Left lobe of liver (tissue), 2 donors: Measurements from ENCODE around the gene MYOZ2. TPM values are rescaled to one million over a fixed set of nuclear protein-coding genes. Genes with fewer than 3 reads are reported as not detected.

Source experiments
- ATAC-seq: fragments of 200-7000 bp; cut with Tn5 transposase; one replicate; pipeline ENCODE4 v1.9.1; 2020; ENCODE audit warnings: mild to moderate bottlenecking, moderate library complexity
- DNase-seq: peaks from one replicate; pipeline ENCODE4 v3.0.0-alpha.2; 2020; ENCODE audit warnings: low spot score
- total RNA-seq: library from RNA; stranded (reverse); gene quantifications from one replicate; pipeline ENCODE4 v1.2.1, GENCODE V29; 2021
- donor health status: DM: no; HTN: no; CAD: no; lungs with moderate emphysema.
- donor health status: DM: no; HTN: yes; CAD: no.

Gene MYOZ2
- total RNA-seq, result not detected

DNA sequence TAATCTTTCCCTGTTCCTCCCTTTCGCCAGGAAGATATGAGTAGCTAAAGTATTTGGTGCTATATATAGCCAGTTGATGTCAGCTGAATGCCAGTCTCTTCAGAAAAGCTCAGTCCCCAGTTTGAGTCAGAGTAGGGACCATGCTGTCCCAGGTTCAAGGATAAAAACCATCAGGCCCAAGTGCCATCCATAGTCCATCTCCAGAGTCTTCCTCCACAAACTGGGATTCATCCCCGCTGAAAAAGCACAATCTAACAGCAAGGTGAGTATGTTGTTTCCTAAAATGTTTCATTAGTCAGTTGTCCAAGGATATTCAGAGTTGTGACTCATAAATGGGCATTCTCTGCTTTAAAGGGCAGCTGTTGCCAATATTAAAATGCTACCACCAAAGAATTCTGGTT is at the start of gene MYOZ2:
Gene MYOZ2, plus strand, starts transcription at position 112 of the 401 bp plus-strand sequence. CDS start 694 bp downstream, outside the sequence.
- no peak for ATAC-seq
- DNase-seq, result no peak

DNA sequence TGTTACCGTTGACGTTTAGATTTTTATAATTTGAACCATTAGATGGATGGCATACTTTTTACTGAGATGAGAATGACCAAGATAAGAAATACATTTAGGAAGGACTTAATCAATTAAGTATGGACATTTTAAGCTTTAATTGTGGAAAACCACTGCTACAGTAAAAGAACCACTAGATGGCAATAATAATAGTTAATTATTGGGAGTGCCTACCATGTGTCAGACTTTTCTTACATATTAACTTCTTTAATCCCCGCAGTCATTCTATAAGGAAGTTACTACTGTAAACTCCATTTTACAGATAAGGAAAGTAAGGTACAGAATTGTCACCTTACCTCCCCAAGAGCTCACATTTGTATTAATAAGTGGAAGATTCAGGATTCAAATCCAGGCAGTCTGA is 48.5 kb upstream of the MYOZ2 start:
- no peak for DNase-seq
- ATAC-seq, result no peak

DNA sequence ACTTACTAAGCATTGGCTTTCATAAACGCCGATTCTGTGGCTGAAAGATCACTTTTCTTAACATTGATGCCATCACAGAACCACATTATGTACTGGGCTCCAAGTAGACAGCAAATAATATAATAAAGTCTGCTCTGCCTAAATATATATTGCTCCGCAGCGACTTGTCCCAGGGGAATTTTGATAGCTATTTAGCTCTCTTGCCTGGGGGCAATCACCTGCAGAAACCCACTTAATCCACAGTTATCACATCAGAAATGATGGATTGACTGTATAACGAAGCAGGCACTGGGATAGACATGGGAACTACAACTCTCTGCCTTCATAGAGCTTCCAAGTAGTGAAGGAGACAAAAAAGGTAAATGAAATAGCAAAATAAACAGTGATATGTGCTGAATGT is 48.0 kb upstream of the MYOZ2 start:
- ATAC-seq (no peak), DNase-seq (no peak)

DNA sequence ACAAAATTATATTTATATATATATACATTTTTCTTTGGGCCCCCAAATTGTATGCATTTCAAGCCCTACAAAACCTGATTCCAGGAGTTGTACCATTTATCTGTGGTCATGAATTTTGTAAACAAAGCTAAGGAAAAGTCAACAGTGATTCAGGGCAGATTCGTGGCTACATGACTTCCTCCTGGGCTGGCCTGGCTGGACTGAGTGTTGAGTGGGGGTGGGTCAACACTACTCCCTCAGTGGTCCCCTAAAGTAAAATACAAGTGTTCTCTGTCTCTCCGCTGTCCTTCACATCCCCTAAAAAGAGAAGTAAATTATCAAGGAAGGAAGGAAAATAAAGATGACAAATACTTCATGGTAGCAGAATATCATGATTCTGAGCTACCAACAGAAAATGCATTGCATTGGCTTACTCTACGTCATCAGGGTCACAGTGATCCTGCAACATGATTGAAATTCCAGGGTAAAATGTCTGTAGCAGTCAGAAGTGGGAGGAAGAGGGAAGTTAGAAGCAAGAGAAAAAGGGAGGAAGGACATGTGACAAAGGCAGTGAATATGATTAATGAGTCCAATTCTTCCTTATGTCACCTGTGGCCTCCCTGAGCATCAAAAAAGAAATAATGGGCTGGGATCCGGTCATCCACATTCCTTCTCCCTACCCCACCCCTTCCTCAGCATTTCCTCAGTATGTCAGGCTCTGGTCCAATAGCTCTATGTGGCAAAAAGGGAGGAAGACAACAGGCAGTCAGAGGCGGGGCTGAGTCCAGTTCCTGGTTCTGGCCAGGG is 42.4 kb upstream of the MYOZ2 start:
- ATAC-seq (no peak), DNase-seq (no peak)

DNA sequence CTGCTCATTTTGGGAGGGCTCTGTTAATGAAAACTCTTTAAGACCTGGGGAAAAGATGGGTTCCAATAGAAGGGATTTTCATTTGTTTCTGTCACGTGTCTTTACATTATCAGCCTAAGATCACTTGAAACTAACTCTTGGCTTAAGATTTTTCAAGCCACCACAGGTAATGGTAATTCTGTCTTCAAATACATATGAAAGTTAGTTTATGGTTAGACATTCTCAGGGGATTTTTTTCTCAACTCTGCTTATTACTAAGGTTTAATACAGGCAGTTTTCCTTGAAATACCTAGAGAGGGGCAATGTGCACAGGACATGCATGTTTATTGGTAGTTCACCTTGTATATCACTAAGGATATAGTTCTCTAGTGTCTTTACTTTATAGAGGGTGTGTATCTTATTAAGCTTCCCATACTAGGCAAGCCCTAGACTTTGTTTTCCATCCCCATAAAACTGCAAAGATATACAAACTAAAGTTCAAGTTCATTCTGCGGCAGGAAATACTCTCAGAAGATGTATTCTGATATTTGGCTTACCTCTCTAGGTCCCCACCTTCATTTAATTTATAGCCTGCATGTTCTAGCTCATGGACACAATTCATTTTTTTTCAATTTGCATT is 38.2 kb upstream of the MYOZ2 start:
- DNase-seq (no peak), ATAC-seq (no peak)

DNA sequence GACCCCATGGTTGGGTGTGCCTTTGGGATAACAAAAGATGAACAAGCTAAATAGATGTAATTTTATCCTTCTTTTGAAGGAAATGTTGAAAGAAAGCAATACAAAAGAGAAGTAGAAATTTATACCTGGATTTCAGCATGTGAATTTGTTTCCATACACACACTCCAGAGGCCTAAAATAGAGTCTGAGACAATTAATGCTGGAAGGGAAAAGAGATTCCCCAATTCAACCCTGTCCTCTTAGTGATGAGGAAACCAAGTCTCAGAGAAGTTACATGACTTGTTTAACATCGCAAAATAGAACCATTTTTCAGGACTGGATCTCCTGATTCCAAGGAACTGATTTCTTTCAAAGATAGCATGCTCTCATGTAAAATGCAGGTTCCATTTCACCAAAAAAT is 37.3 kb upstream of the MYOZ2 start:
- DNase-seq, result no peak
- no peak for ATAC-seq

DNA sequence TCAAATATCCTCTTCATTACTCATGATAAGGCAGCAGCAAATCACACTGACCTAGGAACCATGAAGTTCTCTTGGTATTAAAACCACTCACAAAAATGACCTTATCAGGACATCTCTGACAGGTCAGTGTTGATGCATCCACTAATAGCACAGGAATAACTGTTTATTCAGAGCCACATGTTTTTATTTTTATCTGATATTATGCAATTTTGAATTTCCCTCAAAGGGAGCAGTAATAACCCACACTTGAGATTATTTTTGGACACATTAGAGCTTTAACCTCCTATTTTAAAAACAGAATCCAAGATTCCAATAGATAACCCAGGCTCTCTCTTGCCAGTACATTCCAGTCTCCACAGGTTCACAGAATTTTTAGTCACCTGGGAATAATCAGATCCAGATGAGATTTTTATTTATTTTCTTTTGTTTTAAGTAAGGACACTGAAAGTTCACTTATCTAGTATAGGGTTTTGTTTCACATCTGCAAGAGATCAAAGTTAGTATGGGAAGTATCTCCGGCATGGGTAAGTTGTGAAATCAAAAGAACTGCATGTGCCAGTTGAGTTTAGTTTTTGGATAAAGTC is 36.3 kb upstream of the MYOZ2 start:
- no peak for ATAC-seq
- no peak for DNase-seq

DNA sequence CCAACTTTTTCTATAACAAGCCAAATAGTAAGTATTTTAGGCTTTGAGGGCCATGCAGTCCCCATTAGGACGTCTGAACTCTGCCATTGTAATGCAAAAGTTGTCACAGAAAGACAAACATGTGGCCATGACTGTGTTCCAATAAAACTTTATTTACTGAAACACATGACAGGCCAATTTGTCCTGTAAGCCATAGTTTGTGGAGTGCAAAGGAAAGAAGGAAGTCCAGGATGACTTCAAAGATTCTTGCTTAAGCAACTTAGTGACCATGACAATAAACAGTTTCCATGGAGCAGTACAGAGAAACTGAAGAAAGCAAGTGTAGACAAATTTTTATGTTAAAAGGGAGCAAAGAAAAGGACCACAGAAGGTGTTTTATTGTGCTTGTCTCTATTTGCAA is 35.0 kb upstream of the MYOZ2 start:
- ATAC-seq (no peak), DNase-seq (no peak)

DNA sequence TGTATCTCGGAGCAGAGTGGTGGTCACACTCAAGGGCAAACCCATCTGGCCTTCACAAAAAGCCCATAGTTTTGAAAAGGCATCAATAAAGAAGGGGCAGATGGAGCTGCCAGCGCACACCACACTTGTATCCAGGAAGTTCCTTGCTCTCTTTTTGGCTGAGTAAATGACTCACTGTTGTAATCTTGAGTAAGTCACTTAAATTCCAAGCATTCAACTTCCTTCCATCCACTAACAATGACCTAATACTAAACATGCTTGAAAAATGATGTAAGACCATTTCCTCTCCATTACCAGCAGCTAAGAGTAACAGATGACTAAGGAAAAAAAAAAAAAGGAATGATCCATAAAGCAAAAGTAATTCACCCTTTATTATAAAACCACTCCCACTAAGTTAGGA is 32.4 kb upstream of the MYOZ2 start:
- no peak for DNase-seq
- ATAC-seq, result peak; percentile 31

DNA sequence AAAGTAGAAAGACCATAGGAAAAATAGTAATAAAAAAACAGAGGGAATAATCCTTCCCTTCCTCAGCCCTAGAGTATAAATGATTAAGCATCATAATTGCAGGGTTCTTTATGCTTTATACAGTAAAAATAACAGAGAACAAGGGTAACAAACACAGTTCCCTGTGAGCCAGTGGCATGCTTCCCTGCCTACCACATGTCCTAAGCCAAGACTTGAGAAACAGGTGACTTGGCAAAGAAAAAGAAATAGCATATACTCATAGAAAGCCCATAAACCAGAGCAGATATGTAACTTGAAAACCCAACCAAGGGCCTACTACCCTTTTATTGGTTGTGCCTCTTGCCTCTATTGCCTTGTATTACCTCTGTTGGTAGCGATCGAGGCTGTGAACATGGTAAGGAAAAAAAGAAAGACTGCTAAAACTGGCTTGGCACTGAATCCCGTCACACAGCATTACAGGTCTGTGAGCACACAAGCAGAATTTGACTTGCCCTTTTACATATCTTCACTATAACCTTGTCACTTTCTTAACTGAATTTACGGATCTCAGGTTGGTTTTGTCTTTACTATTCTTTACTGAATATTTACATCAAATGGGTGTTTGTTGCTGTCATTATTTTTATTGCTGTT is 30.9 kb upstream of the MYOZ2 start:
- no peak for DNase-seq
- no peak for ATAC-seq

DNA sequence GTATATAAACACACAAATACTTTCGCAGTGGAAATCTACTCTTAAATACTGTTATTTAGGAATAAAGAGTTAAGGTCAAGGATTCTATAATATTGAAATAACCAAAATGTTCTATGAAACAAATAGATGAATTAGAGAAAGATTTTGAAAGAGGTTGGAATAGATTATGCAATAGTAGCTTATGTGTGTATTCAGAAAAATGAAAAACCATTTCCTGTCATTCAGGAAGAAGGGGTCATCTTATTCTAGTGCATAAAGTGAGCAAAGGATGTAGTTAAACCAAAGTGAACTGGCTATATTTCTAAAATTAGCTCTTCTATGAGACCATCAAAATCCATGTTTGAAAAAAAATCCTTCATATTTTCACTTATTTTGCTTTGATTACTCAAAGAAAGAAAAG is 30.0 kb upstream of the MYOZ2 start:
- no peak for ATAC-seq
- no peak for DNase-seq

DNA sequence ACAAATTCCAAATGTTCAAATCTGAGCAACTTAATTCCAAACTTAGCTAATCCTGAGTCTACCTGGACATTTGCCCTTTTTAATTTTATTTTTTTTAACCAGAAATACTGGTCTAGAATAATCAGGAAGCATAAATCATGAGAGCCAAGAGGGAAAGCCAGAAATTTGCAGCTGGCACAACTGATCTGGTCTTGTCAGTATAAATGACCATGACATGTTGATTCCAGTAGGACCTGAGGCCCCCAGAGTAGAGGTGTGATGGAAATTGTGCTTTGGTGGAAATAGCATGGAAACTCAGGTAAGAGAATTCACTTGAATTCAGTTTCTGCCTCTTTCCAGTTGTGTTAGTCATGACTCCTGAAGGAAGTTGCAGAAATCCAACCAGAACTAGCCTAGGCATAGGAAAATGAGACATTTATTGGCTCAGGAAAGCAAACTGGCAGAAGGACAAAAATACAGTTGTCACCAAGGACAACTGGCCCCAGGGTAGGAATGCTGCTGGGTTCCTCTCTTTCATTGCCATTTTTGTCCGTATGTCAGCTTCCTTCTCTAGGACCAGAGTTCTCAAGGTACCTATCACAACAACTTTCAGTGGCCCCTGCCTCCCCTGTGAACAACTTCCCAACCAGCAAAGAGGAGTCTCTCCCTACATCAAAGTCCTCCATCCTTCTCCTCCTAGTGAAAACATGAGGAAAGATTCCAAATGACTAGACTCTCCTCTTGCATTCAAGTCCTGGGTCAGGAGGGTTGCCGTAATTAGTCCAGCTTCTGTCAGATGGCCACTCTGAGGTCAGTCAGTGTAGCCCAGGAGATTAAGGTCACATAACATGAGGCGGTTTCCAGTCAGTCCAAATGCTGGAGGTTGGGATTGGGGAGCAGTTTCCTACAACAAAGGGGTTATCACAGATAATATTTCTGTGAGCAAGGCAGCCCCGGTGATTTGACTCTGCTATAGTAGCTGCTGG is 29.3 kb upstream of the MYOZ2 start:
- ATAC-seq, result no peak

DNA sequence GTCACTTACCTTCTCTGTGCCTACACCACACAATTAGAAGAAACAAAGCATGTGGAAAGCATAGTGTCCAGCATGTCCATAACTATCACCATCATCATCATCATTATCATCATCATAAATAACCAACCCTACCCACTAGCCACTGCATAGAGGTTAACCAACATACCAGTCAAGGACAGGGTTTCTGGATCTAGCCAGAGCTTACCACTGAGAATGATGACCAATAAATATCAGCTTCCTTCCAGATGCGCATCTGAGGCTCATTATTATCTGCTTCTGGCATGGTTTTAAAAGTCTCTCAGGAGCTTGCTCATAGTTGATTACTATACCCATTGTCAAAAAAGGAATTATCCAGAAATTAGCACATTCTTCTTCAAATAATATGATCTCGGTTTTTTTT is 25.5 kb upstream of the MYOZ2 start:
- no peak for ATAC-seq
- DNase-seq, result no peak

More for the DNA sequence above, 29.3 kb upstream of the MYOZ2 start:
- no peak for DNase-seq

DNA sequence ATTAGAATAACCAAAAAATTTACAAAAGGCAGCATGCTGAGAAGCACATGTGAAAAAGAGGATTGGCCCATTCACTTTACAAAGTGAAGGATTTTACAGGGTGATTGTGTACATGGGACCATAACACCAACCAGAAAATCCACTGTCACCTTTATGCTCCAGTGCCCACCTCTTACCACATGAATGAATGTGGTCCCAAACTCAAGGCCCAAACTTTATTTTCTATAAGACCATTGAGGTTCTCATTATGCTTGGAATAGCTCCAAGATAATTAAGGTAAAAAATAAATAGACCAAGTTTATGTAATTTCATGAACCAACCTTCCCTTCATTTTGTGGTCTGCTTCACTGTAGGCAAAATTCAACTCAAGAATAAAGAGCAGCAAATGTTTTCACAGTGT is 24.3 kb upstream of the MYOZ2 start:
- no peak for ATAC-seq
- no peak for DNase-seq

DNA sequence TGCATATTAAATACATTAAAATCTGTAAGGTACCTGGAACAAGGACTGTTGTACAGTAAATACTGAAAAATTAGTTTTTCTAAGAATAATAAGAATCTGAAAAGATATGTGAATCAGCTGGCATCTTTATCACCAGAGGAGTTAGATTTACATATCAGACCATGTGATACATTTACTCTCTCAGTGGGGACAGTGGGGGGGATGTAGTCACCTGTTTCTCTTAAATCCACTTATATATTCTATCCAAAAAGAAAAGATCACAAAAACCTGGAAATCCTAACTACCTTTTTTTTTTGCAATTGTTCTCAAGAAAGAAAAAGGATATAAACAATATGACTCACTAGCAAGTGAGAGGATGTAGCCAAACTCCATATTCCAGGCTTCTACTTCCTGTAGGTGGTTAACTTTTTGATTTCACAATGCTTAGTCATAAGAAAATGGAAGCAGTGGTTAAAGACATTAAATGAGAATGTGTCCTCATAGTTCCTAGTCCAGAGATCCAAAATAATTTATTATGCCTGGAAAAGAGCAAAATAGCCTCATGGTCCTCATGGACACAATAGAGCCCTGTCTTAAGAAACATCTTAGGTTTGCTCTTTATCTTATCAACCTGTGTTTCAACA is 22.5 kb upstream of the MYOZ2 start:
- no peak for ATAC-seq
- DNase-seq, result no peak

DNA sequence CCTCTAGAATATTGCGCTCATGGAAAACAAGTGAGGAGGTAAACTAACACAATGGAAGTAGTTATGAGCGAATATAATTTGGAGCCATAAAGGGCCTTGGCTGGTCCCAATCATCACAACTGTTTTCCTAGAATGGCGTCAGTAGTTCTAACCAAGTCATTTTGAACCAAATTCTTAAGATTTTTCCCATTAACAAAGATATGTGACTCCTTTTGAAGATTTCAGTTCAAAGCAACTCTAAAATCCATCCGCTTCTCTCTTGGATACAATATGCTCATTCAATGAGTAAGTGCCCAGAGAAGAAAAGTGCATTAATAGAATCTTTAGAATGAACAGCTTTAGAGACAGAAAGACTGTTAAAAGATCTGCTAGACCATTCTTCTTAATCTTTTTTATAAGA is 19.6 kb upstream of the MYOZ2 start:
- DNase-seq, result no peak

DNA sequence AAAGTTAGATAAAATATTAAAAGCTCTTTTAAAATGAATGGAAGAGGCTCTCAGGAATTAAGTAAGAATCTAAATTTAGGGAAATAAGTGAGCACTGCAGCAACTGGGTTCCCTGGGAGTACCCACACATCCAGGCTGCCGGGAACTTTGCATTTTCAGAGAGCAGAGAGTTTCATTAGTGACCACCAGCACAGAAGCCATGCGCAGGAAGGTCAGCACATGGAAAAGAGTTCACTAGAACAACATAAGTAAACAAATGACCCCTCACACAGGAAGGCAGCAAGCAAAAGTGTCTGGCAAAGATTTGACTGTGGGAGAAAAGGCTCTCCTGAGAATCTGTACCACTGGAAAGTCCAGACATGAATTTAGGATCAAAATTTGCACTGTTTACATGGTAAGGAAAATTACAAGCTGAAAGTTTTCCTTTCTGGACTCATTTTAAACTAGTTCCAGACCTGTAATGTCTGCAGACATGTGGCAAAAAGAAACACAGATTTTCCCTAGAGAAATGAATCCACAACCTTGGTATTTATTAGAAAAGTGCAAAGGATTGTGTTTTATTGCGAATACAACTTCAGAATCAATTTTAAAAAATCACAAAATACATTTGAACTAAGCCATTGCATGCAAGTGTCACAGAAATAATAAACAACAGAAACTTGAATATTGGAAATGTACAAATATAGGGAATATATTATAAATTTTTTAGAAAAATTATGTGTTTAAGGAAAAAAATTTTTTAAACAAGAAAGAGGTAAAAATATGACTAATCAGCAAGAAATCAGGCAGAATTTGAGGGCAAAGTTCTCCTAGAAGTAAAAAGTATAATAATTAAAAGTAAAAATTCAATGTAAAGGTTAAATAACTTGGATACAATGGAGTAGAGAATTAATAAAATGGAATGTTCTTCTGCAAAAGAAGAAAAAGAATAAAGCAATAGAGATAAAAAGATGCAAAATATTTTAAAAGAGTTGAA is 18.4 kb upstream of the MYOZ2 start:
- ATAC-seq (no peak), DNase-seq (no peak)

More for the DNA sequence above, 19.6 kb upstream of the MYOZ2 start:
- ATAC-seq, result no peak

DNA sequence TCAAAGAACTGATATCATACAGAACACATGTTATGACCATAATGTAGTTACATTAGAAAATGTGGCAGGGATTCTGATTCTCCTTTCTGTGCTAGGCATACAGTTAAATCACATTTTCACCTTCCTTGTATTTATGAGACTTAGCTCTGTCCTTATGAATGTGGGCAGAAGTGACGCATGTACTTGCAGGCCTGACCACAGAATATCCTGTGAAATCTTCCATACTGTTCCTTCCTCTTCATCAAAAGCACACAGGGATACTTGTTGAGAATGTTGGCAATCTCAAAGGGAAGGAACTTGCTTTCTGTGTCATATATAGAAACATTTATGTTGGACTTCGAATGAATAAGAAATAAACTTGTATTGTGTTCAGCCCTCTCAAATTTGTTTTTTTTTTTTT is 17.2 kb upstream of the MYOZ2 start:
- ATAC-seq (no peak), DNase-seq (no peak)

DNA sequence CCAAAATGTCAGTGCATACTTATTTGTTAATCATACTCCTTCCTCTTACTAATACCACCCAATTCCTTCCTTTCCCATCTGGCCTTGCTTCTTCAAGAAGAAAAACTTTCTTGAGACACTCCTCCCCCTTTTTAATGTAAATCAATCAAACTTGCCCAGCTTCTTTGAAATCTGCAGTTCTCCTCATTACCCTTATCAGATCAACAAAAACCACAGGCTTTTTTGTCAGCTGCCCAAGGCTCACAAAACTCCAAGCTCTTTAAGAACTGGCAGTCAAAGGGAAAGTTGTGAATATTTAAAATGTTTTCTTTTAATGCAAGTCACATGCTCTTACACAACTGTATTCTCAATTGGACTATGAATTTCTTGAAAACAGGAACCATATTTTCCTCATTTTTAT is 11.3 kb upstream of the MYOZ2 start:
- no peak for ATAC-seq
- no peak for DNase-seq
